Stimulated activated CD8-positive, alpha-beta memory T cell treated with anti-CD3 and anti-CD28 coated beads, Interleukin-4, amount 100 ng/mL, for 4 hours (primary cell): ENCODE data around the gene ZNF609.

Source experiments
- DNase-seq, 2 donors: peaks; one replicate each; pipeline ENCODE4 v3.0.0-alpha.2; 2020; ENCODE audit warnings: low read depth in 2 of 2, low spot score in 1 of 2

The ZNF609 gene

DNA sequence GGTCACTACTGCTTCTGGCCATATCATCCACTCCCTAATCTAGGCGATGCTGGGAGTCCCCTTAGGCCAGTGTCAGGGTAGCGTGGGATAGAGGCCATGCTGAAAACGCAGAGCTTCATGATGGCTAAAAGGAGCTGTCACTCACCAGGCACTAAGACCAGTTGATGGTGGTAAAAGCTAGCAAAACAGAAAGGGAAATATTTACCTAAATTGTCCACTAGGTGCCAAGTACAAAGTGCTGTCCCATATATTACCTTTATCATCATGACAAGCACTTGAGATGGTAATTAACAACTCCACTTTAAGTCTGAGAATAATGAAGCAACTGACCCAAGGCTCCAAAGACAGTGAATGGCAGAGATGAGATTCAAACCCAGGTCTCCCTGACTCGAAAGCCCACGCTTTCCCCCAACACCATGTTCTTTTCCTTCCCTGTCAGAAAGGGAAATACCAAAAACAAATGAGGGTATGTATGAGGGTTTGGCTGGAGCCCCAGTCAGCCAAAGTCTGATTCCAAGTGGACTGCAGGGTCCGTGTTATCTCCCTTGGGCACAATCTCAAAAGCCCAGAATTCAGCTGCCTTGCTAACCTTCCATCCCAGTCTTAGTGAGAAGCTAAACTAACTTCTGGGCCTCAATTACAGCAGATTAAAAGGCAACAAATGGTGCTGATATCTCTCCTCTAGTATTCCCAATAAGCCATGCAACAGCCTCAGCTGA, 230.4 kb downstream of the ZNF609 start:
- DNase-seq: no peak

DNA sequence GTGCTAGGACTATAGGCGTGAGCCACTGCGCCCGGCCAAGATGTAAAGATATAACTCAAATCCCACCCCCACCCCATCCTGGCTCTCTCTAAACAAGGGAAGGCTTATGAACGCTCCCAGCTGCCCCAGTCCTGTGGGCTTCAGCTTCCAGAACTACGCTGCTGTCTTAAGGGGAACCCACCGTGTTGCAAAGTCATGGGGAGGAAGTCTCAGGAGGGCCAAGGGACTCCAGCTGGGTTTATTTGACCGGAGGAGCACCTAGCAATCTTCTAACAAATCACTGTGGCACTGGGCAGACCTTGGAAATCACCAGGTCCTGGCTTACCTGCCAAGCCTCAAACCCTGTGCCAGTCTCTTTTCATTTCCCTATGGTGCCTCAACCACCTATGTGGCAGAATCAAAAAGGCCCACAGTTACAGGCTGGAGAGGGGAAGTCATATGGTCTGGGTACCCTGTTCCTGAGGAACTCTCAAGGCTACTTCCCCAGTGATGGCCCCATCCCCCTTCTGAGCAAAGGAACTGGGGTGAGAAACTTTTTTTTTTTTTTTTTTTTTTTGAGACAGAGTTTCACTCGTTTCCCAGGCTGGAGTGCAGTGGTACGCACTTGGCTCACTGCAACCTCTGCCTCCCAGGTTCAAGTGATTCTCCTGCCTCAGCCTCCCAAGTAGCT, 231.7 kb downstream of the ZNF609 start:
- no peak for DNase-seq

DNA sequence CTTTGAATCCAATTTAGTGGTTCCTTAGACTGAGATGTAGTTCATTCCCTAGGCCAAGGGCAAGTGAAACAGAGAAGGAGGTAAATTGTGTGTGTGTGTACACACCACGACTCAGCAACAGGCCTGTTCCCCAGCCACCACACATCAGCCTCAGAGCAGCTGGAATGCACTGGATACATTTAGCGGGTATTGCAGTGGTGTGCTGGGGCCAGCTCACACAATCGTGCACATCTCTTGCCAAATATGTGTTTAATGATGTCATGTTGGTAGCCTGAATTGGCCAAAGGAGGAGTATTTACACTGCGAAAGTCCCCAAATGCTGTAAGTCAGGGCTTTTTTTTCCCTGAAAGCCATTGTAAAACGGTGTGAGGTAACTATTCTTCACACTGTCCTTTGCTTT, 232.8 kb downstream of the ZNF609 start:
- no peak for DNase-seq

DNA sequence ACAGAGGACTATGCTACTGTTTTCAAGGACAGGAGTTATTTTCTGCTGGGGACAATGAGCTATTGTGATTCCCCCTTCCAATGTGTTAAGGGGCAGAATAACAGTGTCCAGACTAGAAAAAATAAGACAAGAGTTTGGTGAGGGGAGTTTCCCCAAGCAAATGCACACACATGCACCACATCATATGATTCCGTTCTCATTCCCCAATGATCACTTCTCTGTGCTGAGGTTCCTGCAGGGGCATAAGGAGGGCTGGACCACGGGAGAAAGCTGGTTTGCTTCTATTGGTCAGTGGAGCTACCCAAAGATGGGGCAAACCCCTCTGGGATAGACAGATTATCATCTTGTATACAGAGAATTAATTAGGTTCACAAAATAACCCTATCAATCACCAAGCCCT, 234.4 kb downstream of the ZNF609 start:
- DNase-seq: no peak

DNA sequence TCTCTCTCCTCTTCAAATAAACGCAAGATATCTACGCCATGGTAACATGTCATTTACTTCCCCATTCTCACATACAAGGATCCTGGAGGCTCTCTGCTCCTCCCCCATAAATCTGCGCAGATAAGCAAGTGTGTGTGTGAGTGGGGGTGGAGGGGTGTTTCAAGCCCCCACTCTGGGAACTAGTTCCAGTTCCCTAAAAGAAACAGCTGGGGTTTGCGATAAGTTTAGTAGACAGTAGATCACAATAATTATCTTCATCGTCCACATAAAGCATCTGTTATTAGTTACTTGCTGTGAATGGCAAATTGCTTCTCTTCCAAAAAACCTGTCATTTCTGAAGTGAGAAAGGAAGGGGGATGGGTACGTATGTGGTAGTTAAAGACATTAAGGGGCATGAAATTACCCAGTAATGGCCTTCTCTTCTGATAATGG, 235.2 kb downstream of the ZNF609 start:
- no peak for DNase-seq

DNA sequence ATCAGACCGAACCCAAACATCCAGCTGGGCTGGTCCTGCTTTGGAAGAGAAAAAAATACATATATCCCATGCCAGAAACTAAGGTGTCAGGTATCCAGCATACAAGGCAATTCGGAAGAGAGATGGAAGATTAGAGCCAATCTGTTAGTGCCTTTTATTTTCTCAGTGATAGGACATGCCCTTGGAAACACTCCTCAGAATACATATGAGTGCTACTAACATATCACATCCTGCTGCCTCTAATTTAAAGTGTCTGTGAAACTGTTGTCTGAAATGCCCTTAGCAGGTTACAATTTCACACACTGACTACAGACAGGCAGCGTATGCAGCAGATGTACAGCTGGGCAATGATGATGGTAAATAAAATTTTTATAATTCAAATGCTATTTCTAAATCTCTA, 236.1 kb downstream of the ZNF609 start:
- no peak for DNase-seq

DNA sequence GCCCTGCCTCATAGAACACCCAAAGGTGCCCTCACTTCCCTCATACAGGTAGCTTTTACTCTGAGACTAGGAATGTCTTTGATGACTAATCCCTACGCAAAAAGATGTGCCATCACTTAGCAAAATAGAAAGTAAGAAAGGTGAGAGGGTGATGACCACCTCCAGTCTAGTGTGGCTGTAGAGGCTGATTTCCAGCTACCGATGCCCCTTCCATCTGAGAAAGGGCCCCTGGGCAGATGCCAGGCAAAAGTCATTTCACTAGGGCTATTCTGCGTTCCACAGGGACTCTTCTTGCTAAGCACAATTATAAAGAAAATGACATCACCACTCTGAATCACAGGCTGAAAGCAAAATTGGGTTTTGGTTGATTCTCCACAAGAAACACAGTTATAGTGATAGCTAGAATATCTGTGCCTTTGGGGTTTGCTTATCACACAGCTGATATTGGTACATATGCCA, 237.6 kb downstream of the ZNF609 start:
- no peak for DNase-seq

DNA sequence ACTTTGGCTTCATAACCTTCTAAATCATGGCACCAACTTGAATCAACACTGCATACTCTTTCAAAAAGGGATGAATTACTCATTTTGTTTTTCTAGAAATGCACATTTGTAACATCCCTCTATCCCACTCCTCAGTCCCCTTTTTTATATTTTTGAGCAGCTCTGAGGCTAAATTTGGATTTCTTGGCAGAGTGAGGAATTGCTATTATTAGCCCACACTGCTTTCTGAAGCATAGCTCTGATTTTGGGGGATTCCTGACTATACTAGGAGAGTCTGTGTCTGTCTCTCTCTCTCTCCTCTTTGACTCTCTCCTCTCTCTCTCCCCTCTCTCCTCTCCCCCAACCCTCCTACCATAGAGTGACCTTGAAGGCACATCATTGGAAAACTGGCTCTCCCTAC, 238.4 kb downstream of the ZNF609 start:
- no peak for DNase-seq

DNA sequence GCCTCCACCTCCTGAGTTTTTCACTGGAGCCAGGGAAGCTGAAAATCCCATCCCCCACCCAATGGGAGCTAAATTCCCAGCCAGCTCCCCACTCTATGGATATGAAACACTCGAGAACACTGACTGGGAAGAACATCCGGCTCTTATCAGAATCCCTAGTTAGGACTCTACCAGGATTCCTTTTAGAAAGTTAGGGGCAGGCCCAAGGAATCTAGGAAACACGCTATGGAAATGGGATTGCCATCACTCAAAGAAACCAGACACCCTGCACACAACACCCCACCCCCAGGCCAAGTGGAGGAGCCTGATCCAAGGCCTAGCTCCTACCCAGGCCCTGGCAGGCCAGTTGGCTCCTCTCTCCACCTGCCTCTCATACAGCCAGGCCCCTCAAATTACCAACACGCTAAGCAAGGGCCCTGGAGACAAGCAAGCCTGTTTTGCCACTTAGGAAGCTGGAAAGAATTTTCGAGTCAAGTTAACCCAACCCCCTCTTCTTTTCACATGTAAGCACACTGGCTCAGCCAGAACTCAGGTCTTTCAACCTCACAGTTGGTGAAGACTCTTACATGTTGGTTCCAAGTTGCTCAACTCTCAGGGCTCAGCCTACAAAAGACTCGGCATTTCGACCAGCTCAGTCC, 239.5 kb downstream of the ZNF609 start:
- no peak for DNase-seq

DNA sequence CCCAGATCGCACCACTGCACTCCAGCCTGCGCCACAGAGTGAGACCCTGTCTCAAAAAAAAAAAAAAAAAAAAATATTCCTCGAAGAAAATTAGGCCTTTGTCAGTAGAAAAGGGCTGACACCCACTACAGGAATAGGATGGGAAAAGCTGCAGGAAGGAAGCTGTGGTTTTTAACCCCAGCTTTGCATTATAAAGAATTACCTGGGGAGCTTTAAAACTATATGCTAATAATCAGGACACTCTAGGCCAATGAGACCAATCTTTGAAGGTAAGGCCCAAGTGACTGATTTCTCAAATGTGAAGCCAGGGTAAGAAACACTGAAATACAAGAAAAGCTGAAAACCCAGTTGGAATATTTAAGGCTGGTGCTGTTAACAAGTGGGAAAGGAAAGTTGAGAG, 240.7 kb downstream of the ZNF609 start:
- DNase-seq: no peak

DNA sequence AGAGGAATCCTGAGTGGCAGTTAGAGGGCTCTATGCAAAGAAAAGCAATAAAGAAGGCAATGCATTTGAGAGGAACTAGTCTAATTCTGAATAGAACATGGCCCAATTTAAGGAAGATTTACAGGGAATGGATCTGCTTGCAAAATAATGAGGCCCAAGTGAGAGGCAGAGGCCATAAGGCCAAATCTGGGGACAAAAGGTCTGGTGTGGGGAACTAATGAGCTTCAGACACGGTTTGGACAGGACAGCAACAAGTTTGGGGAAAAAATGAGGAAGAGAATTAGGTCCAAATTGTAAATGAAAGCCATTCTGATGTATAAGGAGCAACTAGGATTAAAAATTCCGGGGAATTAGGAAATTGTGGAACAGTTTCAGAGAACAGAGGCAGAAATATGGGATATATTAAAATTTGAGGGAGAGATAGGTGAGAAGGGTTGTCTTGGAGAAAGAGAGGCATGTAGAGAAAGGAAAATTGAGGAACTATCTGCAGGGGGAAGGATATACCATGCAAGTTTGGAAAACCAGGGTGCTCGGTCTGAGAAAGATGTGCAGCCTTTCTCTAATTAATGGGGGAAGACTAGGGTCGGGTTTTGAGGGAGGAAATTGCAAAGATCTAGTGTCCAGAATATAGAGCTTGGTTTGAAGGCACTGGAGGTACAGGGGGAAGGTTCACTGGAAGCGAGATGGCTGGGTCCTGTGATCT, 241.3 kb downstream of the ZNF609 start:
- DNase-seq: no peak

DNA sequence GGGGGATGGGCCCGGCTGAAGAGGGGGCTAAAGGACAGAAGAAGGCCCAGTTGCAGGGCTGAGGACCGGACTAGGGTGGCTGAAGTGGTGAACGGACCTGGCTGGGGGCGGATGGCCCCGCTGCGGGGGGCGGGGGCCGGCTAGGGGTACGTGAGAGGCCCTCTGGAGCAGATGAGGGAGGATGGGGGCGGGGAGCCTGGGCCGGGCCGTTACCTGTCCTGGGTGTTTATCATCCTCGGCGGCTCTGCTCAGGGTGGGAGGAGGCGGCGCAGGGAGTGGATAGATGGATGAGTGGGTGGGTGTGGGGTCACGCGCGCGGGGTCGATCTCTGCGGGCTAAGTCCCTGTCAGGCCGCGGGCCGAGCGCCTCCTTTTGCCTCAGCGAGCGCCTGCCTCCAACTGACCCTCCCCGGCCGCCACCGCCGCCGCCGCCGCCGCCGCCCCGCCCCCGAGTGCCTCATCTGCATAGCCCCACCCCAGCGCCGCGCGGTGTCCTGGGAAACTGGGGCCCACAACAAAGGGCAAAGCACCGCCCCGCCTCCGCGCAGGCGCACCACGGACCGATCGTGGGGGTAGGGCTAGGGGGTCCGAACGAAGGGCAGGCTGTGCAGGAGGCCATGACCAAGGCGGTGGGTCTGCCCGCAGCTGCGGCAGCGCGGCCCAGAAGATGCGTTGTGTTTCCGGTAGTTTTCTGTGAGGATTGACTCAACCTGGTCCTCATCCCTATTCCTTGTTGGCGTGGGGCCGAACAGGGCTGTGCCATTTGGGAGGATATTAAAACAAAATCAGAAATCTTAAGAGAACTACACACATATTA, 242.6 kb downstream of the ZNF609 start:
- peak; percentile 89 to 91 for DNase-seq

DNA sequence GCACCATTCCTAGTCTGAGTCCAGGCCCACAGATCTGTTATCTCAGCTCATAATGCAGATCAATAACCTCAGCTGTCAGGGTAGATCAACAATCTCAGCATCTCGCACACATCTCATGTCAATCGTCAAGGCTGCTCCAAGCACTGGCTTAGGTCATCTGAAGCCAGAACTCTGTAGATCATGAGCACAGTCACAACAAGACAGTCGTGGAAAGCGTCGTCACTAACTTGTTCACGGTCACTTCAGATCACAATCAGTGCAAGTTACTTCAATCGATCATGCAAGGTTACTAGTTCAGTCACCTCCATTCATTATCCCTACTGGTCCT, 243.2 kb downstream of the ZNF609 start:
- DNase-seq: no peak

DNA sequence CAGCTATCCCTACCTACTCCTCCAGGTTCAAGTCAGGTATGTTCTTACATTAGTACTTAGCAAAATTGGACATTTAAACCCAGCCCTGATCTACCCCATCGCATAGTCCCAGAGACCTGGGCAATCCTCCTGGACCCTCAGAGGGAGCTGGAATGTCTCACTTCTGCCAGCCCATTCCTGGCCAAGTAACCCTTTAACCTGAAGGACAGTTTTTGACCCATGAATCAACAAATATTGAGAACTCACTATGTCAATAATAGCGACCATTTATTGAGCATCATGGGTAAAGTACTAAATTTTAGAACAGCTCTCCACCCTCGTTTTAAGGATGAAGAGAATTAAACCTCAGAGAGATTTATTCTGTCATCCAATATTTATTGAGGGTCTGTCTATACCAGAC, 244.6 kb downstream of the ZNF609 start:
- no peak for DNase-seq

DNA sequence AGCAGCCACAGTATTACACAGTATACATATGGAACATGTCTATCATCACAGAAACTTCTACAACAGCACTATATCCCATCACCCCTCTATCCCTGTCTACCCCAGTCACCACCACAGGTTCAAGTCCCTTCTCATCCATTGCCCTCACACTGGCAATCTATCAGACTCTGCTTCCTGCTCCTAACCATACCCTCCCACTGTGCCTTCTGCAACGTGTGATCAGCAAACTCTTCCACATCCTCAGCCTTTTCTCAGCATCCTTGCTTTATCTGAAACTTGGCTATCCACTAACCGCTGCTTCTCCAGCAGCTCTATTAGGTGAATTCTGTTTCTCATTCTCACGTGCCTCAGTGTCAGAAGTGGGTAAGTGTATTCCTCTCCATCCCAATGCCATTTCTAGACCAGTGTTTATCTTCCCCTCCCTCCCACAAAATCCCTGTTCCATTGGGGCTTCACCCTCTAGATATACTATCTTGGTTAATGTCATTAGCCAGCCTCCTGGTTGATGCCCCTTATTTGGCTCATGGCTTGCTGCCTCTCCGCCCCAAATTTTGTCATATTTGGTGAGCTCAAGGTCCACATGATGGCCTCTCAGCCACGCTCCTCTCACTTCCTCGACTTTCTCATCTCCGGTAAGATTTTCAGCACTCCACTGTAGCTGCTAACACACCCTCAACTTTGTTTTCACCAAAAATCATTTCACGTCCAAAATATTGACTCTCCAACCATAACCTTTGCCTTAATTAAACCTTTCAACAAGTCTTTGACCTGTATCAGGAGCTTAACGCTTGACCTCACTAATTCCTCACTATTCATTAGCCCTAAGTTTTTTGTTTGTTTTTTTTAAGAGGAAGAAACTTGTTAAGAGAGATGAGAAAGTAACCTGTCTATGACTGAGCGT, 245.9 kb downstream of the ZNF609 start:
- no peak for DNase-seq

DNA sequence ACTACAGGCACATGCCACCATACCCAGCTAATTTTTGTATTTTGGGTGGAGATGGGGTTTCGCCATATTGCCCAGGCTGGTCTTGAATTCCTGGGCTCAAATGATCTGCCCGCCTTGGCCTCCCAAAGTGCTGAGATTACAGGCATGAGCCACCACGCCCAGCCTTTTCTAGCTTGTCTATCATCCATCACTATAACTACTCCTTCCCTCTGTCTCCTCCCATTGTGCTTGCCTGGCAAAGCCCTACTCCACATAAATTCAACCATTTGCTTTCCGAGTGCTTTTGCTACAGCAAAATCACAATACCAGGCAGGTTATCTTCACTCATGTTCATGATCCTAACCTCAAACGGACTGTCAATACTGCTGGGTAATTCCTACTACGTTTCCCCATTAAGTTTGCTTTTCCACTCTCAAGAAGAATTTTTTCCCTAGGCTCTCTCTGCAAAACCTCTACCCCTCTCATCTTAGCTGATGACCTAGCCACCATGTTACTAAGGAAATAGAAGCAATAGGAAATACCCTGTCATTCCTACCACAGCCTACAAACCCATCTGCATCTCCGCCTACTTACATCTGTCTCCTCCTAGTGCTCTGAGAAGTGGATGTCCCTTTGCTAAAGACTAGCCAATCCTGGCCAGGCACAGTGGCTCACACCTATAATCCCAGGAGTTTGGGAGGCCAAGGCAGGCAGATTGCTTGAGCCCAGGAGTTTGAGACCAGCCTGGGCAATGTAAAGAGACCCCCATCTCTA, 250.5 kb downstream of the ZNF609 start:
- DNase-seq: no peak

DNA sequence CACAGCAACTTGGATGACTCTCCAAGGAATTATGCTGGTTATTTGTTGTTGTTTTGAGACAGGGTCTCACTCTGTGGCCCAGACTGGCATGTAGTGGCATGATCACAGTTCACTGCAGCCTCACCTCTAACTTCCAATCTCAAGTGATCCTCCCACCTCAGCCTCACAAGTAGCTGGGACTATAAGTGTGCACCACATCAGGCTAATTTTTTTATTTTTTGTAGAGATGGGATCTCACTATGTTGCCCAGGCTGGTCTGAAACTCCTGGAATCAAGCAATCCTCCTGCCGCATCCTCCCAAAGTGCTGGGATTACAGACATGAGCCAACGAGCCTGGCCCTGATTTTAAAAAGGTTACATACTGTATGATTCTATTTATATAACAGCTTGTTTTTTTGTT, 252.0 kb downstream of the ZNF609 start:
- DNase-seq: no peak

DNA sequence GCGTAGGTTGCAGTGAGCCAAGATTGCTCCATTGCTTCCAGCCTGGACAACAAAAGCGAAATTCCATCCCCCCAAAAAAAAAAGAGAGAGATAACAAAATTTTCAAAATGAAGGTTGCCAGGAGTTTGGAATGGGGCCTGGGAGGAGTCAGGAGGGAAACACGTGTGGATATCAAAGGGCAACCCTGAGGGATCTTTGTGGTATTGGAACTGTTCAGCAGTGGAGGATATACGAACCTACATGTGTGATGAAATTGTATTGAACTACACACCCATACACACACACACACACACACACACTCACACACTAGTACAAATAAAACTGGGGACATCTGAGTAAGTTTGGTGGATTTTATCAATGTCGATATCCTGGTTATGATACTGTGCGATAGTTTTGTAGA, 253.2 kb downstream of the ZNF609 start:
- DNase-seq: no peak

DNA sequence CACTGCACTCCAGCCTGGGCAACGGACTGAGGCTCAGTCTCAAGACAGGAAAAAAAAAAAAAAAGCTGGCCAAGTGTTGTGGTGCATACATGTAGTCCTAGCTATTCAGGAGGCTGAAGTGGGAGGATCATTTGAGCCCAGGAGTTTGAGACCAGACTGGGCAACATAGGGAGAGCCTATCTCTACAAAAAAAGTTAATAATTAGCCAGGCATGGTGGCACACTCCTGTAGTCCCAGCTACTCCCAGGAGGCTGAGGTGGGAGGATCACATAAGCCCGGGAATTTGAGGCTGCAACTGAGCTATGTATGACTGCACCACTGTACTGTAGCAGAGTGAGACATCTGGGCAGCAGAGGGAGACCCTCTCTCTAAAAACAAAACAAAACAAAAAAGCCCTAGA, 256.1 kb downstream of the ZNF609 start:
- no peak for DNase-seq
